ENCODE measurements around the gene PNMA8B. TPM values are rescaled to one million over a fixed set of nuclear protein-coding genes. Genes with fewer than 3 reads are reported as not detected.
A peak's percentile ranks its signal among the peaks of the same experiment; 100 is the strongest.

PNMA8B gene
- total and polyA plus RNA-seq, 11 donors, result 0.27 to 1.1 (median 0.69) TPM

DNA sequence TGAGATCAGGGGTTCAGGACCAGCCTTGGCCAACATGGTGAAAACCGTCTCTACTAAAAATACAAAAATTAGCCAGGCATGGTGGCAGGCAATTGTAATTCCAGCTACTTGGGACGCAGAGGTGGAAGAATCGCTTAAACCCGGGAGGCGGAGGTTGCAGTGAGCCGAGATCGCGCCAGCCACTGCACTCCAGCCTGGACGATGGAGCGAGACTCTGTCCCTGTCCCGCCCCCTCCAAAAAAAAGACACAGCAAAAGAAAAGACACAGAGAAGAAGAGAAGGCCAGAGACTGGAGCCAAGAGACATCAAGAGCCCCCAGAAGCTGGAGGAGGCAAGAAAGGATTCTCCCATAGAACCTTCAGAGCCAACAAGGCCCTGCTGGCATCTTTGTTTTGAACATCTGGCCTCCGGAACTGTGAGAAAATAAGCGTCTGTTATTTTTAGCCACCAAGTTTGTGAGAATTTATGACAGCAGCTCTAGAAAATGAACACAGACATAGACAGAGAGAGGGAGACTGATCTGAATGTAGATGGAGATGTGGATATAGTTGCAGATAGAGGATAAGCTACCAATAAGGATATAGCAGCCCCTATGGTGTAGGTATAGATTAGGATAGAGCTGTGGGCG lies 25.7 kb upstream of the PNMA8B start:
- H3K9me3 ChIP-seq, result peaks cover 0 to 4% (median 0%) of the 10 kb centered on the region in 12 donors

DNA sequence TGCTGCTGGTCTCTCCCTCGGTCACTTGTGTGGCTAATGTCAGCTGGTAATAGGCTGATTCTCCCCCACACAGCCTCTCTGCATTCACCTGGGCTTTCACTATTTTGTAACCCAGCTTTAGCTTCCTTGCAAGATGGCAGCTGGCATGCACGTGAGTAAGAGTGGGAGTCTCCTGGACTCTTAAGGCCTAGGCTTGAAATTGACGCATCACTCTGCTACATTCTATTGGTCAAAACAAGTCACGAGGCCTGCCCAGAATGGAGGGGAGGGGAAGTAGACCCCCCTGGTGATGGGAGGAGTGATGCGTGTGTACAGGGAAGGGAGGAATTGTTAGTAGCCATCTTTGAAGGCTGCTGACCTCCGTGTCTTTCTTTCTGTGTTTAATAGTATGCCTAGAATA lies 24.9 kb upstream of the PNMA8B start:
- intact Hi-C loops (cut with DNase I), result loop anchor here in 2 of 10 donors (10.0 kb wide), 1 partner anchor 144 kb away; the partner anchor contains the start of gene DACT3 (in 2 of the 2)
- TF ChIP-seq, protein P1, sequence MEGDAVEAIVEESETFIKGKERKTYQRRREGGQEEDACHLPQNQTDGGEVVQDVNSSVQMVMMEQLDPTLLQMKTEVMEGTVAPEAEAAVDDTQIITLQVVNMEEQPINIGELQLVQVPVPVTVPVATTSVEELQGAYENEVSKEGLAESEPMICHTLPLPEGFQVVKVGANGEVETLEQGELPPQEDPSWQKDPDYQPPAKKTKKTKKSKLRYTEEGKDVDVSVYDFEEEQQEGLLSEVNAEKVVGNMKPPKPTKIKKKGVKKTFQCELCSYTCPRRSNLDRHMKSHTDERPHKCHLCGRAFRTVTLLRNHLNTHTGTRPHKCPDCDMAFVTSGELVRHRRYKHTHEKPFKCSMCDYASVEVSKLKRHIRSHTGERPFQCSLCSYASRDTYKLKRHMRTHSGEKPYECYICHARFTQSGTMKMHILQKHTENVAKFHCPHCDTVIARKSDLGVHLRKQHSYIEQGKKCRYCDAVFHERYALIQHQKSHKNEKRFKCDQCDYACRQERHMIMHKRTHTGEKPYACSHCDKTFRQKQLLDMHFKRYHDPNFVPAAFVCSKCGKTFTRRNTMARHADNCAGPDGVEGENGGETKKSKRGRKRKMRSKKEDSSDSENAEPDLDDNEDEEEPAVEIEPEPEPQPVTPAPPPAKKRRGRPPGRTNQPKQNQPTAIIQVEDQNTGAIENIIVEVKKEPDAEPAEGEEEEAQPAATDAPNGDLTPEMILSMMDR (IDR thresholded peaks at IDR 0.05), result no peak
- no peak for TF ChIP-seq POLR2A (IDR thresholded peaks at IDR 0.05)
- Histone ChIP-seq H3K4me1 (peaks cover 0 to 10% (median 0%) of the 10 kb centered on the region in 12 donors), H3K36me3 (no peaks in the 10 kb centered on the region), H3K27me3 (no peaks in the 10 kb centered on the region), H3K4me3 (no peak overlapping the region), H3K9me3 (peaks cover 0 to 4% (median 0%) of the 10 kb centered on the region in 12 donors), H3K27ac (no peak overlapping the region)
- 82 to 93% (median 91%) methylated on average over 5 to 6 of the region's 6 CpGs for WGBS, 4 donors
- ATAC-seq (no peak), DNase-seq (peak in 1 of 5 donors; percentile 5)

More for the DNA sequence above, 25.7 kb upstream of the PNMA8B start:
- ATAC-seq (no peak), DNase-seq (peak in 1 of 5 donors; percentile 10)
- no peaks in the 10 kb centered on the region for H3K27me3 ChIP-seq
- H3K4me3 ChIP-seq, result no peak overlapping the region
- no peak for TF ChIP-seq POLR2A (IDR thresholded peaks at IDR 0.05)
- TF ChIP-seq, protein P1 (IDR thresholded peaks at IDR 0.05), result no peak
- WGBS, 4 donors, result 90 to 95% (median 92%) methylated on average over 14 of the region's 14 CpGs
- intact Hi-C loops (cut with DNase I), result loop anchor here in 2 of 10 donors (10.0 kb wide), 1 partner anchor 143 kb away; the partner anchor contains the start of gene DACT3 (in 2 of the 2)
- H3K4me1 ChIP-seq, result peaks cover 0 to 10% (median 0%) of the 10 kb centered on the region in 12 donors
- no peaks in the 10 kb centered on the region for H3K36me3 ChIP-seq
- no peak overlapping the region for H3K27ac ChIP-seq

DNA sequence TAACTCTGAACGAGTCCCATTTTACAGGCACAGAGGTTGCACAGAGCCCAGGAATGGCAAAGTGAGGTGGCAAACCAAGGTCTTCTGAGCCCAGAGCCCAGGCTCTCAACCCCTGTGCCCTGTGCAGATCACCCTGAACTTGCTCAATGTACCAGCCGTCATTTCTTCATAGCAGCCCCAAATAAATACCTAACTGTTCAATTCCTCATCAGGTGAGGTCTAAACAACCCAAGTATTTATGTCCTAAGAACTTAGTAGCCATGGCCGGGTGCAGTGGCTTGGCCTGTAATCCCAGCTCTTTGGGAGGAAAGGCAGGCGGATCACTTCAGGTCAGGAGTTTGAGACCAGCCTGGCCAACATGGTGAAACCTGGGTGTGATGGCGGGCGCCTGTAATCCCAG lies 21.8 kb upstream of the PNMA8B start:
- H3K27me3 ChIP-seq, result peaks cover 0 to 6% (median 0%) of the 10 kb centered on the region in 9 donors
- H3K4me1 ChIP-seq, result peaks cover 0 to 13% (median 0%) of the 10 kb centered on the region in 12 donors
- no peak overlapping the region for H3K27ac ChIP-seq
- no peak overlapping the region for H3K4me3 ChIP-seq
- no peaks in the 10 kb centered on the region for H3K36me3 ChIP-seq
- DNase-seq (peak in 1 of 5 donors; percentile 1), ATAC-seq (no peak)
- TF ChIP-seq, protein P1 (IDR thresholded peaks at IDR 0.05), result no peak
- no peak for TF ChIP-seq POLR2A (IDR thresholded peaks at IDR 0.05)
- intact Hi-C loops (cut with DNase I), result loop anchor here in 2 of 10 donors (10.0 kb wide), 2 partner anchors 123 to 233 kb away; no protein-coding TSS in a partner anchor
- 93 to 94% (median 94%) methylated on average over 6 of the region's 6 CpGs for WGBS, 4 donors
- no peaks in the 10 kb centered on the region for H3K9me3 ChIP-seq

DNA sequence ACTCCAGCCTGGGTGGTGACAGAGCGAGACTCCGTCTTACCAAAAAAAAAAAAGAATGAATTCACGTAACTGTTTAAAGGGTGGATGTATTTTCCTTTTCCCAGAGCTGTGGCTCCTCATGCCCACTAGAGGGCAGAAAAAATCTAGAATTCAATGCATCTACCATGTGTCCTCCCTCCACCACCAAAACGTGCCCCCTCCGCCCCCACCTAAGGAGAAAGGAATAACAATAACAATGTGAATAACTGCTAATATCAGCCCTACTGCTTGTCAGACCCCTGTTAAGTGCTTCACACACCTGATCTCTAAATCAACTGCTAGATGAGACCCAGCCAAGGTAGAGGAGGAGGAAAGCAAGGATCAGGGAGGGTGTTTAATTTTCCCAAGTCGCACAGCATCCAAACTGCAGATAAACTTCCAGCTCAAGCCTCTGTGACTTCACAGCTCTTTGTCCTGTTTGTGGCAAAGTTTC lies 20.2 kb upstream of the PNMA8B start:
- DNase-seq (no peak), ATAC-seq (peak in 1 of 4 donors; percentile 53)
- Histone ChIP-seq H3K9me3 (peaks cover 0 to 11% (median 0%) of the 10 kb centered on the region in 12 donors), H3K27me3 (peaks cover 0 to 6% (median 0%) of the 10 kb centered on the region in 9 donors), H3K4me3 (no peak overlapping the region), H3K27ac (no peak overlapping the region), H3K36me3 (no peaks in the 10 kb centered on the region), H3K4me1 (peaks cover 0 to 9% (median 0%) of the 10 kb centered on the region in 12 donors)
- TF ChIP-seq, protein P1 (IDR thresholded peaks at IDR 0.05), result peak; percentile 40 to 70 (median 60)
- no peak for TF ChIP-seq POLR2A (IDR thresholded peaks at IDR 0.05)
- intact Hi-C loops (cut with DNase I), result loop anchor here in 3 of 10 donors (2.0 to 10.0 kb wide), 3 partner anchors 27 to 231 kb away; no protein-coding TSS in a partner anchor
- 20 to 26% (median 24%) methylated on average over 6 of the region's 6 CpGs for WGBS, 4 donors
